Left lung (tissue), 14 donors: ENCODE measurements around the gene TNP1. TPM values are rescaled to one million over a fixed set of nuclear protein-coding genes. Genes with fewer than 3 reads are reported as not detected.

Experiments used
- ATAC-seq: fragments of 200-7000 bp; cut with Tn5 transposase; one replicate; pipeline ENCODE4 v1.9.1; 2020; ENCODE audit warnings: moderate library complexity
- DNase-seq, 4 donors: peaks; one replicate each; pipeline ENCODE4 v3.0.0-alpha.2; 2013 to 2020
- H3K27ac ChIP-seq, 2 donors: fragments of 200-600 bp; sonication (generic) in 1 of 2; one replicate each; pipeline versions ENCODE4 v1.5.0 to v1.8.0; 2020 to 2021
- H3K27me3 ChIP-seq, 2 donors: fragments of 200-600 bp; sonication (generic) in 1 of 2; one replicate each; pipeline versions ENCODE4 v1.5.0 to v1.8.0; 2020 to 2021
- H3K36me3 ChIP-seq, 2 donors: fragments of 200-600 bp; sonication (generic) in 1 of 2; one replicate each; pipeline versions ENCODE4 v1.5.0 to v1.8.0; 2020 to 2021
- H3K4me1 ChIP-seq, 2 donors: fragments of 200-600 bp; one replicate each; pipeline ENCODE4 v1.8.0; 2021
- H3K4me3 ChIP-seq, 2 donors: fragments of 200-600 bp; sonication (generic) in 1 of 2; one replicate each; pipeline versions ENCODE4 v1.5.0 to v1.8.0; 2020 to 2021; ENCODE audit warnings: mild to moderate bottlenecking in 1 of 2
- H3K9me3 ChIP-seq, 2 donors: fragments of 200-600 bp; sonication (generic) in 1 of 2; one replicate each; pipeline versions ENCODE4 v1.5.0 to v1.8.0; 2020 to 2021
- intact Hi-C, 2 donors: fragments of 100-400 bp; cut with DNase I; formaldehyde crosslinking; loops; one replicate each; pipeline versions ENCODE4 v1.11.2 to v1.14.2; 2022
- long read RNA-seq, 12 donors: library from polyadenylated mRNA in 2 of 12; unstranded in 2 of 12; transcript quantifications; one replicate each; pipeline ENCODE4 v2.0.0 and lab custom pipeline, GENCODE V29; 2019 to 2026
- polyA plus RNA-seq, 6 donors: library from polyadenylated mRNA; unstranded; fragments of 120-200 nt; gene quantifications; one replicate each; pipeline ENCODE4 v1.2.1, GENCODE V29; 2013; ENCODE audit not compliant: insufficient read length in 6 of 6
- total RNA-seq, 2 donors: library from RNA; stranded (reverse); fragmentation: NEBNext Ultra II Directional; extraction: Animal tissue kit (Norgen Biotek cat#: 25700); gene quantifications; one replicate each; pipeline ENCODE4 v1.2.1, GENCODE V29; 2021
- TF ChIP-seq, protein P1 (sequence below), 2 donors: fragments of 200-600 bp; sonication (generic) in 1 of 2; IDR thresholded peaks; one replicate each; pipeline versions ENCODE4 v1.5.0 to v1.8.0; 2021; ENCODE audit warnings: antibody characterized with exemption in 2 of 2
- donor health status: DM: no; HTN: yes; CAD: no.
- donor health status: DM: no; HTN: no; CAD: no.

The TNP1 gene, protein sequence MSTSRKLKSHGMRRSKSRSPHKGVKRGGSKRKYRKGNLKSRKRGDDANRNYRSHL
- total RNA-seq = not detected
- not detected for polyA plus RNA-seq
- long read RNA-seq, donor 1 = 0 reads
- long read RNA-seq, donor 2 = 0 reads
- long read RNA-seq, donor 3 = 0 reads
- long read RNA-seq, donor 4 = 0 reads
- long read RNA-seq, donor 5 = 0 reads
- long read RNA-seq, donor 6 = 0 reads
- long read RNA-seq, donor 7 = 0 reads
- long read RNA-seq, donor 8 = 0 reads
- long read RNA-seq, donor 9 = 0 reads
- long read RNA-seq, donor 10 = 0 reads
- long read RNA-seq, donor 11 = 0 reads
- long read RNA-seq, donor 12 = 0 reads

DNA sequence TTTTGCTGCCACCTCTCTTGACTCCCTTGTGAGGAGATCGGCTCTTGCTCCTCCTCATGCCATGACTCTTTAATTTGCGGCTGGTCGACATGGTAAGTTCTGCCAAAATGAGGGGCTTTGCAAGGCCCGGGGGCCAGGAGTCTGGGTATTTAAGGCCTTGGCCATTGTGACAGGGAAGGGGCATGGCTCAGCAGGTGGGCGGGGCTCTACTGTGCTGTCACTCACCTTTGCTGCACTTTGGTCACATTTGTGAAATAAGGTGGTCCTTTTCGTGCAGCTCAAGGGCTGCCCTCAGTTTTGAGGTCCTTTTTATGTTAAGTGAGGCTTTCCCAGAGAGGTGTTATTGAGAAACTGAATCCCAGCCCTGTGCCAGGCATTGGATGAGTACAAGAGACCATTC lies at the start of gene TNP1:
TNP1 (minus strand) TSS at position 121 of the 400 bp plus-strand sequence; CDS start at position 91, 30 bp downstream.
- Histone ChIP-seq H3K4me1 (no peaks in the 10 kb centered on the region), H3K27me3 (no peaks in the 10 kb centered on the region), H3K9me3 (no peaks in the 10 kb centered on the region), H3K27ac (no peak within 1 kb of the TSS), H3K36me3 (no peaks in the 10 kb centered on the region), H3K4me3 (no peak within 1 kb of the TSS)
- TF ChIP-seq, protein P1, sequence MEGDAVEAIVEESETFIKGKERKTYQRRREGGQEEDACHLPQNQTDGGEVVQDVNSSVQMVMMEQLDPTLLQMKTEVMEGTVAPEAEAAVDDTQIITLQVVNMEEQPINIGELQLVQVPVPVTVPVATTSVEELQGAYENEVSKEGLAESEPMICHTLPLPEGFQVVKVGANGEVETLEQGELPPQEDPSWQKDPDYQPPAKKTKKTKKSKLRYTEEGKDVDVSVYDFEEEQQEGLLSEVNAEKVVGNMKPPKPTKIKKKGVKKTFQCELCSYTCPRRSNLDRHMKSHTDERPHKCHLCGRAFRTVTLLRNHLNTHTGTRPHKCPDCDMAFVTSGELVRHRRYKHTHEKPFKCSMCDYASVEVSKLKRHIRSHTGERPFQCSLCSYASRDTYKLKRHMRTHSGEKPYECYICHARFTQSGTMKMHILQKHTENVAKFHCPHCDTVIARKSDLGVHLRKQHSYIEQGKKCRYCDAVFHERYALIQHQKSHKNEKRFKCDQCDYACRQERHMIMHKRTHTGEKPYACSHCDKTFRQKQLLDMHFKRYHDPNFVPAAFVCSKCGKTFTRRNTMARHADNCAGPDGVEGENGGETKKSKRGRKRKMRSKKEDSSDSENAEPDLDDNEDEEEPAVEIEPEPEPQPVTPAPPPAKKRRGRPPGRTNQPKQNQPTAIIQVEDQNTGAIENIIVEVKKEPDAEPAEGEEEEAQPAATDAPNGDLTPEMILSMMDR (IDR thresholded peaks at IDR 0.05) = no peak
- intact Hi-C loops = no loop called here
- ATAC-seq (no peak), DNase-seq (no peak)

DNA sequence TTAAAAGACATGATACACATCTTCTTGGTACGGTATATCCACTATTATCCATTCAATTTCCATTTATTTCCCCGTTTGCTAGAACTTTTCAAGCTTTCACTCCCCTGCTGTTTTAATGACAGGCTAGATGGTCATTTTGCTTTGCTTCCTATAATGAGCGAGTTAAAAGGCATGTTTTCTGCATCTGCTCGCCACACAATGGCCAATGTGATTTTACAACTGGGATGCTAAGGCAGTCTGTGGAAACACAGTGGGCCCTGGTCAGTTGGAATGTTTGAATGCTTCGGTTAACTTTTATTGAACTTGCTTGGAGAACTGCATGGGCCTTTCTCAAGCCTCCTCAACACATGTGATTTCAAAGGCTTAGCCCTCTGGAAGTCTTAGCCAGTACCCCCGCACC lies 48.4 kb upstream of the TNP1 start:
- no peak for ATAC-seq
- no peaks in the 10 kb centered on the region for H3K36me3 ChIP-seq
- peaks cover 0 to 6% of the 10 kb centered on the region in 2 donors for H3K9me3 ChIP-seq
- H3K4me3 ChIP-seq = no peak overlapping the region
- no peak overlapping the region for H3K27ac ChIP-seq
- no peak for DNase-seq
- H3K27me3 ChIP-seq = no peaks in the 10 kb centered on the region
- TF ChIP-seq, protein P1 (IDR thresholded peaks at IDR 0.05) = no peak
- H3K4me1 ChIP-seq = no peaks in the 10 kb centered on the region
- intact Hi-C loops = no loop called here

DNA sequence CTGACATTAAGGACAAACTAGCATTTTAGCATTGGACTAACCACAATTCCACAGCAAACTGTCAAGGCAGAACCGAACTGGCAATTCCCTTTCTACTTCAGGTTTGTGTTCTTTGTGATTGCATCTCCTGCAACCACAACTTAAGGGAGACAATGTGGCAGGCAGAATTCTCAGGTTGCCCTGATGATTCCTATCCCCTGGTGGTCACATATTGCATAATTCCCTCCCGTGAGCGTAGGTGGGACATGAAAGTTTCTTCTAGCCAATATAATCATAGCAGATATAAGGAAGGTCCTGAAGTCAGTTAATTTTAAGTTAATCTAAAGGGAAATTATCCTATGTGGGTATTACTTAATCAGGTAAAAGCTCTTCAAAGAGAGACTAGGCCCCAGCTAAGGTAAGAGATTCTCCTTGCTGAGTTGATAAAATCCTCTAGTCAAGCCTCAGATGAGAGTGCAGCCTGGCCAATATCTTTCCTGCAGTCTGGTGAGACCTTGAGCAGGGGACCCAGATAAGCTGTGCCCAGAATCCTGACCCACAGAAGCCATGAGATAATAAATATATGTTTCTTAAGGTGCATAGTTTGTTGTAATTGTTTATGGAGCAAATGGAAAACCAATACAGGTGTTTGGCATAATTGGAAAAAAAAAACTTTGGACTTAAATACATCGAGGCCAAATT lies 45.9 kb upstream of the TNP1 start:
- H3K27ac ChIP-seq = no peak overlapping the region
- intact Hi-C loops = no loop called here
- no peaks in the 10 kb centered on the region for H3K36me3 ChIP-seq
- peaks cover 0 to 24% of the 10 kb centered on the region in 2 donors for H3K9me3 ChIP-seq
- TF ChIP-seq, protein P1 (IDR thresholded peaks at IDR 0.05) = no peak
- no peak for ATAC-seq
- no peak overlapping the region for H3K4me3 ChIP-seq
- H3K27me3 ChIP-seq = no peaks in the 10 kb centered on the region
- no peaks in the 10 kb centered on the region for H3K4me1 ChIP-seq
- no peak for DNase-seq

DNA sequence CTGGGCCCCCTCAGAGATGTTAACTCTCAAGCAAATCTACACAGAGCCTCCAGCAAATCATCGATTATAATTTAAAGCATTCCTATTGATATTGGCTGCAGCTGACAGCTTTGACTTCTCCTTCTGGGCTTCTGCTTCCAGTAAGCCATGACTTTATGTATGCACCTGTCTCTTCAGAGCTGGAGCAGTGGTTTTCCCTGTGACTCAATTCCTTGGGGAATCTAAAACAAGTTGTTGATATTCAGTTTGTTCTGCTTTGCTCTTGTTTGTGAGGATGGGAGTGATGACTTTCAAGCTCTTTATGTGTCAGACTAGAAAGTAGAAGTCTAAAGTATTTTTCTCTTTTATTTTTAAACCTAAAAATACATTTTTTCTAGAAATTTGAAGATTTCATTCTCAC lies 45.1 kb upstream of the TNP1 start:
- Histone ChIP-seq H3K4me3 (no peak overlapping the region), H3K27ac (no peak overlapping the region), H3K9me3 (peaks cover 0 to 24% of the 10 kb centered on the region in 2 donors), H3K36me3 (no peaks in the 10 kb centered on the region), H3K4me1 (no peaks in the 10 kb centered on the region), H3K27me3 (no peaks in the 10 kb centered on the region)
- DNase-seq (no peak), ATAC-seq (no peak)
- intact Hi-C loops = no loop called here
- TF ChIP-seq, protein P1 (IDR thresholded peaks at IDR 0.05) = no peak

DNA sequence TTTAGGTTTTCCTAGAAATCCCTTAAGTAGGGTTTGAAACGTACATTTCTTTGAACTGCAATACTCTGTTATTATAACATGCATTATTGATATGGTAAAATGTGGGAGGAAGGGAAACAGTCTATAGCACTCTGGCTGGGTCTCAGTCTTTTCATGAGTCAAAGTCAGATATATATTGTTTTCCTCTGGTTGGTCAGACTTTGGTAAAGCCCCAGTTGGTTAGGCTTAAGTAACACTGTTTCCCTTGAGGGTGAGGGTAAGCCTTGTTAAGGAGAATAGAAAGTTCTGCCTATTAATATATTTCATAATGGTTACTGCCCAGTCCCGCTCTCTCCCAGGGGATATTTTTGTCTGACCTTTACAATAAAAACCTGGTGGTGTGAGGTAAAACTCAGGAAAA lies 44.7 kb upstream of the TNP1 start:
- no peak for ATAC-seq
- Histone ChIP-seq H3K27ac (no peak overlapping the region), H3K27me3 (no peaks in the 10 kb centered on the region), H3K4me1 (no peaks in the 10 kb centered on the region), H3K9me3 (peaks cover 0 to 24% of the 10 kb centered on the region in 2 donors), H3K36me3 (no peaks in the 10 kb centered on the region), H3K4me3 (no peak overlapping the region)
- intact Hi-C loops = no loop called here
- no peak for DNase-seq
- TF ChIP-seq, protein P1 (IDR thresholded peaks at IDR 0.05) = no peak
